H54 (cell line): ENCODE measurements around the gene BTG4.
A peak's percentile ranks its signal among the peaks of the same experiment; 100 is the strongest.

Source experiments
- DNase-seq: peaks from one replicate; pipeline ENCODE4 v3.0.0; 2011; ENCODE audit warnings: low spot score, mixed read lengths; ENCODE audit not compliant: insufficient read length
- FAIRE-seq: peaks from 3 replicates; lab custom pipeline; 2011; peaks lifted over from hg19 to GRCh38; lab: Jason Lieb, UNC
- POLR2A ChIP-seq: IDR thresholded peaks from 2 replicates; pipeline ENCODE4 v1.6.1; 2011; ENCODE audit warnings: low read depth, mild to moderate bottlenecking, low read length

BTG4 gene

GRCh38 chr11:111528557-111528956 is 16.4 kb upstream of the BTG4 start:
- TF ChIP-seq POLR2A: no peak
- DNase-seq: no peak
- no peak for FAIRE-seq

GRCh38 chr11:111527279-111527678 is 15.1 kb upstream of the BTG4 start:
- no peak for TF ChIP-seq POLR2A
- no peak for FAIRE-seq
- DNase-seq: no peak

GRCh38 chr11:111526501-111526900 is 14.3 kb upstream of the BTG4 start:
- no peak for TF ChIP-seq POLR2A
- DNase-seq (no peak), FAIRE-seq (peak; percentile 80)

- no peak for FAIRE-seq
Observed at GRCh38 chr11:111525456-111525855, 13.3 kb upstream of the BTG4 start.

GRCh38 chr11:111524056-111524455 is 11.9 kb upstream of the BTG4 start:
- no peak for TF ChIP-seq POLR2A
- FAIRE-seq: no peak

More at GRCh38 chr11:111525456-111525855, 13.3 kb upstream of the BTG4 start:
- no peak for TF ChIP-seq POLR2A
- DNase-seq: no peak

GRCh38 chr11:111523343-111523742 is 11.2 kb upstream of the BTG4 start:
- TF ChIP-seq POLR2A: no peak
- DNase-seq (no peak), FAIRE-seq (no peak)

More at GRCh38 chr11:111524056-111524455, 11.9 kb upstream of the BTG4 start:
- no peak for DNase-seq

- TF ChIP-seq POLR2A: no peak
- no peak for FAIRE-seq
- DNase-seq: no peak
Observed at GRCh38 chr11:111522426-111522825, 10.2 kb upstream of the BTG4 start.

- no peak for DNase-seq
- no peak for TF ChIP-seq POLR2A
- FAIRE-seq: peak; percentile 41
Observed at GRCh38 chr11:111521135-111521534, 8.9 kb upstream of the BTG4 start.

- FAIRE-seq: no peak
- no peak for TF ChIP-seq POLR2A
- no peak for DNase-seq
Observed at GRCh38 chr11:111520560-111520959, 8.4 kb upstream of the BTG4 start.

GRCh38 chr11:111518668-111519067 is 6.5 kb upstream of the BTG4 start:
- TF ChIP-seq POLR2A: no peak
- FAIRE-seq (no peak), DNase-seq (no peak)

- DNase-seq: no peak
- no peak for FAIRE-seq
- TF ChIP-seq POLR2A: no peak
Observed at GRCh38 chr11:111515591-111515990, 3.4 kb upstream of the BTG4 start.

GRCh38 chr11:111514216-111515031 is 2.2 kb upstream of the BTG4 start, which contains the start of gene HOATZ:
Gene HOATZ, plus strand, starts transcription at chr11:111514778. Its CDS starts 7 bp downstream, at chr11:111514785.
- no peak for FAIRE-seq
- DNase-seq: no peak
- no peak for TF ChIP-seq POLR2A

GRCh38 chr11:111513240-111513605 is 1.0 kb upstream of the BTG4 start:
- TF ChIP-seq POLR2A: no peak
- DNase-seq (no peak), FAIRE-seq (peak; percentile 23)

- no peak for FAIRE-seq
- no peak for TF ChIP-seq POLR2A
Observed at GRCh38 chr11:111510311-111510710, 1.9 kb downstream of the BTG4 start.

GRCh38 chr11:111502611-111503010 is 9.6 kb downstream of the BTG4 start:
- no peak for TF ChIP-seq POLR2A
- DNase-seq (no peak), FAIRE-seq (no peak)

More at GRCh38 chr11:111510311-111510710, 1.9 kb downstream of the BTG4 start:
- no peak for DNase-seq
